DMS79 (cell line): Measurements from ENCODE around the gene SFXN2.
"Not testable (repeated sequence)": the region's sequence is repeated elsewhere in the genome, so short reads cannot be mapped to it uniquely, and the experiment has no call there.

Experiments used
- DNase-seq: peaks from one replicate; lab custom pipeline; 2025; lab: John Stamatoyannopoulos, UW

SFXN2 gene

GRCh38 chr10:102714621-102715455, at the start of gene SFXN2:
SFXN2 (plus strand) TSS chr10:102714636; CDS start chr10:102726637, 12,001 bp downstream.
- no peak for DNase-seq

- no peak for DNase-seq
Observed at GRCh38 chr10:102665904-102666509, 48.4 kb upstream of the SFXN2 start.

- DNase-seq: not testable (repeated sequence)
Observed at GRCh38 chr10:102667411-102667810, 47.0 kb upstream of the SFXN2 start.

- no peak for DNase-seq
Observed at GRCh38 chr10:102668326-102669107, 45.9 kb upstream of the SFXN2 start.

- DNase-seq: no peak
Observed at GRCh38 chr10:102669206-102670064, 45.0 kb upstream of the SFXN2 start.

- DNase-seq: no peak
Observed at GRCh38 chr10:102670065-102670670, 44.3 kb upstream of the SFXN2 start.

- DNase-seq: no peak
Observed at GRCh38 chr10:102670871-102671434, 43.5 kb upstream of the SFXN2 start.

GRCh38 chr10:102673236-102673818, 41.1 kb upstream of the SFXN2 start:
- no peak for DNase-seq

- DNase-seq: no peak
Observed at GRCh38 chr10:102673819-102674511, 40.5 kb upstream of the SFXN2 start.

- no peak for DNase-seq
Observed at GRCh38 chr10:102674566-102674965, 39.9 kb upstream of the SFXN2 start.

- no peak for DNase-seq
Observed at GRCh38 chr10:102675011-102675665, 39.3 kb upstream of the SFXN2 start.

GRCh38 chr10:102675666-102676533, 38.5 kb upstream of the SFXN2 start:
- DNase-seq: no peak

- DNase-seq: no peak
Observed at GRCh38 chr10:102676534-102677315, 37.7 kb upstream of the SFXN2 start.

GRCh38 chr10:102677331-102678067, 36.9 kb upstream of the SFXN2 start:
- DNase-seq: no peak

- DNase-seq: no peak
Observed at GRCh38 chr10:102678068-102678400, 36.4 kb upstream of the SFXN2 start.

GRCh38 chr10:102678842-102679289, 35.6 kb upstream of the SFXN2 start:
- DNase-seq: no peak

GRCh38 chr10:102679596-102679995, 34.8 kb upstream of the SFXN2 start:
- no peak for DNase-seq
